Putamen (tissue), 1 donor: ENCODE results near the gene KRT81.
A peak's percentile ranks its signal among the peaks of the same experiment; 100 is the strongest.
"Not testable (repeated sequence)": the region's sequence is repeated elsewhere in the genome, so short reads cannot be mapped to it uniquely, and the experiment has no call there.

Experiments used
- DNase-seq: peaks from one replicate; pipeline ENCODE4 v3.0.0-alpha.2; 2016; ENCODE audit warnings: low spot score

Gene KRT81

GRCh38 chr12:52274521-52275120, 16.7 kb downstream of the KRT81 start, which contains the start of gene KRT86:
KRT86 (plus strand) TSS chr12:52274645; CDS start chr12:52301917, 27,272 bp downstream.
- no peak for DNase-seq

- DNase-seq = no peak
These were observed 20.2 kb downstream of the KRT81 start for GRCh38 chr12:52271158-52271557.

- DNase-seq = no peak
These were observed 20.7 kb downstream of the KRT81 start for GRCh38 chr12:52270541-52271070.

- DNase-seq = no peak
These were observed 23.1 kb downstream of the KRT81 start for GRCh38 chr12:52268212-52268611.

- peak; percentile 66 for DNase-seq
These were observed 23.6 kb downstream of the KRT81 start for GRCh38 chr12:52267699-52268098.

- DNase-seq = no peak
These were observed 24.1 kb downstream of the KRT81 start for GRCh38 chr12:52267266-52267665.

GRCh38 chr12:52266514-52266913, 24.8 kb downstream of the KRT81 start:
- no peak for DNase-seq

GRCh38 chr12:52264435-52264825, 26.9 kb downstream of the KRT81 start:
- peak; percentile 25 for DNase-seq

GRCh38 chr12:52263761-52264434, 27.4 kb downstream of the KRT81 start:
- DNase-seq = no peak

GRCh38 chr12:52262286-52262685, 29.0 kb downstream of the KRT81 start:
- DNase-seq = no peak

GRCh38 chr12:52261208-52261484, 30.2 kb downstream of the KRT81 start:
- DNase-seq = no peak

GRCh38 chr12:52260361-52261207, 30.8 kb downstream of the KRT81 start:
- peak; percentile 44 for DNase-seq

- DNase-seq = no peak
These were observed 31.6 kb downstream of the KRT81 start for GRCh38 chr12:52259657-52260243.

- DNase-seq = no peak
These were observed 32.9 kb downstream of the KRT81 start for GRCh38 chr12:52258335-52258901.

GRCh38 chr12:52257922-52258321, 33.4 kb downstream of the KRT81 start:
- not testable (repeated sequence) for DNase-seq

GRCh38 chr12:52257074-52257551, 34.2 kb downstream of the KRT81 start:
- DNase-seq = no peak

- no peak for DNase-seq
These were observed 34.8 kb downstream of the KRT81 start for GRCh38 chr12:52256584-52256935.

GRCh38 chr12:52255926-52256583, 35.3 kb downstream of the KRT81 start:
- no peak for DNase-seq

GRCh38 chr12:52254965-52255751, 36.2 kb downstream of the KRT81 start:
- no peak for DNase-seq

- no peak for DNase-seq
These were observed 37.0 kb downstream of the KRT81 start for GRCh38 chr12:52254180-52254964.
